ENCODE results near the gene UPK1B. TPM values are rescaled to one million over a fixed set of nuclear protein-coding genes. Genes with fewer than 3 reads are reported as not detected.
A peak's percentile ranks its signal among the peaks of the same experiment; 100 is the strongest.
"Not testable (repeated sequence)": the region's sequence is repeated elsewhere in the genome, so short reads cannot be mapped to it uniquely, and the experiment has no call there.

Gene UPK1B
- total RNA-seq, 4 donors from 2014 or later, result 2.1 to 2.2 TPM; not detected in 2

GRCh38 chr3:119237299-119237698 is 63.9 kb downstream of the UPK1B start:
- no peak overlapping the region for H3K27ac ChIP-seq

GRCh38 chr3:119238363-119238762 is 65.0 kb downstream of the UPK1B start:
- H3K27me3 ChIP-seq, result no peaks in the 10 kb centered on the region
- no peak overlapping the region for H3K4me3 ChIP-seq
- TF ChIP-seq CTCF (IDR thresholded peaks at IDR 0.05), result no peak
- no peak for TF ChIP-seq POLR2AphosphoS5 (IDR thresholded peaks at IDR 0.05)
- TF ChIP-seq POLR2A (IDR thresholded peaks at IDR 0.05), result no peak
- TF ChIP-seq EP300 (IDR thresholded peaks at IDR 0.05), result no peak
- no peaks in the 10 kb centered on the region for H3K9me3 ChIP-seq
- H3K36me3 ChIP-seq, result peaks cover 23% of the 10 kb centered on the region
- DNase-seq (ENCODE audit: low spot score in 2 of 2), result no peak
- no peak overlapping the region for H3K27ac ChIP-seq
- H3K4me1 ChIP-seq, result peaks cover 30% of the 10 kb centered on the region
- 57% methylated on average over 4 of the region's 4 CpGs for WGBS

More at GRCh38 chr3:119237299-119237698, 63.9 kb downstream of the UPK1B start:
- H3K36me3 ChIP-seq, result peaks cover 33% of the 10 kb centered on the region
- TF ChIP-seq POLR2AphosphoS5 (IDR thresholded peaks at IDR 0.05) (no peak), POLR2A (IDR thresholded peaks at IDR 0.05) (no peak), CTCF (IDR thresholded peaks at IDR 0.05) (no peak), EP300 (IDR thresholded peaks at IDR 0.05) (no peak)
- H3K4me1 ChIP-seq, result peaks cover 30% of the 10 kb centered on the region
- no peaks in the 10 kb centered on the region for H3K27me3 ChIP-seq
- H3K9me3 ChIP-seq, result no peaks in the 10 kb centered on the region
- H3K4me3 ChIP-seq, result no peak overlapping the region
- no peak for DNase-seq (ENCODE audit: low spot score in 2 of 2)

GRCh38 chr3:119239206-119239820 is 65.9 kb downstream of the UPK1B start:
- Histone ChIP-seq H3K4me1 (peaks cover 33% of the 10 kb centered on the region), H3K27ac (peak overlapping the region; percentile 8), H3K27me3 (no peaks in the 10 kb centered on the region), H3K9me3 (no peaks in the 10 kb centered on the region), H3K36me3 (peaks cover 17% of the 10 kb centered on the region), H3K4me3 (peak overlapping the region; percentile 99)
- no peak for DNase-seq (ENCODE audit: low spot score in 2 of 2)
- TF ChIP-seq POLR2AphosphoS5 (IDR thresholded peaks at IDR 0.05) (no peak), POLR2A (IDR thresholded peaks at IDR 0.05) (no peak), CTCF (IDR thresholded peaks at IDR 0.05) (no peak), EP300 (IDR thresholded peaks at IDR 0.05) (no peak)
- WGBS, result 23% methylated on average over 5 of the region's 5 CpGs

- no peak for TF ChIP-seq POLR2AphosphoS5 (IDR thresholded peaks at IDR 0.05)
- no peak for TF ChIP-seq POLR2A (IDR thresholded peaks at IDR 0.05)
- no peak for TF ChIP-seq CTCF (IDR thresholded peaks at IDR 0.05)
- no peak for TF ChIP-seq EP300 (IDR thresholded peaks at IDR 0.05)
- no peaks in the 10 kb centered on the region for H3K27me3 ChIP-seq
- H3K4me3 ChIP-seq, result peak overlapping the region; percentile 99
- no peak for DNase-seq (ENCODE audit: low spot score in 2 of 2)
- peaks cover 8% of the 10 kb centered on the region for H3K36me3 ChIP-seq
- no peaks in the 10 kb centered on the region for H3K9me3 ChIP-seq
- peak overlapping the region; percentile 97 for H3K27ac ChIP-seq
- H3K4me1 ChIP-seq, result peaks cover 33% of the 10 kb centered on the region
- WGBS, result 4% methylated on average over 12 of the region's 16 CpGs
These were observed 66.7 kb downstream of the UPK1B start for GRCh38 chr3:119240101-119240590.

GRCh38 chr3:119240591-119241434 is 67.4 kb downstream of the UPK1B start, which contains the start of gene B4GALT4:
Gene B4GALT4 (minus strand): TSS chr3:119240878. CDS start chr3:119230099, 10,779 bp downstream.
- Histone ChIP-seq H3K4me1 (peaks cover 33% of the 10 kb centered on the region), H3K27ac (peak within 1 kb of the TSS; percentile 97), H3K9me3 (no peaks in the 10 kb centered on the region), H3K4me3 (peak within 1 kb of the TSS; percentile 99), H3K36me3 (peaks cover 2% of the 10 kb centered on the region), H3K27me3 (no peaks in the 10 kb centered on the region)
- peak; percentile 87 to 92 for DNase-seq (ENCODE audit: low spot score in 2 of 2)
- TF ChIP-seq POLR2AphosphoS5 (IDR thresholded peaks at IDR 0.05), result peak; percentile 36 to 39 (median 38)
- TF ChIP-seq POLR2A (IDR thresholded peaks at IDR 0.05), result peak in 1 of 2 donors; percentile 77
- no peak for TF ChIP-seq CTCF (IDR thresholded peaks at IDR 0.05)
- WGBS, result 7% methylated on average over 11 of the region's 70 CpGs

- peaks cover 33% of the 10 kb centered on the region for H3K4me1 ChIP-seq
- H3K27me3 ChIP-seq; H3K4me3 ChIP-seq; DNase-seq (ENCODE audit: low spot score in 2 of 2); H3K9me3 ChIP-seq; H3K27ac ChIP-seq; H3K36me3 ChIP-seq: not testable (repeated sequence)
- WGBS, result 81% methylated on average over 4 of the region's 49 CpGs
These were observed 69.1 kb downstream of the UPK1B start for GRCh38 chr3:119242387-119243057.

- H3K9me3 ChIP-seq; DNase-seq (ENCODE audit: low spot score in 2 of 2); H3K27me3 ChIP-seq; H3K4me3 ChIP-seq; H3K36me3 ChIP-seq; H3K27ac ChIP-seq: not testable (repeated sequence)
- WGBS, result 78% methylated on average over 7 of the region's 7 CpGs
- peaks cover 33% of the 10 kb centered on the region for H3K4me1 ChIP-seq
These were observed 69.7 kb downstream of the UPK1B start for GRCh38 chr3:119243058-119243529.

Measured in suprapubic skin (tissue), 4 donors.